MM.1S (cell line): ENCODE results near the gene KIF18B.

ENCODE experiments used
- DNase-seq: peaks from one replicate; pipeline ENCODE4 v3.0.0-alpha.2; 2015
- H2AFZ ChIP-seq: fragments of 300-600 bp; sonication (generic); 2 replicates; pipeline ENCODE4 v1.6.0; 2016; ENCODE audit warnings: antibody characterized with exemption, low read length
- H3F3A ChIP-seq: fragments of 300-600 bp; sonication (generic); 2 replicates; pipeline ENCODE4 v1.6.1; 2016; ENCODE audit warnings: mild to moderate bottlenecking, antibody characterized with exemption, low read length, moderate library complexity, mixed read lengths; ENCODE audit not compliant: insufficient read depth
- H3K27ac ChIP-seq: fragments of 300-600 bp; sonication (generic); 2 replicates; pipeline ENCODE4 v1.5.1; 2016; ENCODE audit warnings: mild to moderate bottlenecking, low read length
- H3K27me3 ChIP-seq: fragments of 300-600 bp; sonication (generic); replicated peaks from 2 replicates; pipeline ENCODE4 v1.6.0; 2016; ENCODE audit warnings: low read length; ENCODE audit not compliant: insufficient read depth
- H3K36me3 ChIP-seq: fragments of 300-600 bp; sonication (generic); replicated peaks from 2 replicates; pipeline ENCODE4 v1.6.1; 2016; ENCODE audit warnings: mild to moderate bottlenecking, low read length, mixed read lengths; ENCODE audit not compliant: insufficient read depth
- H3K4me1 ChIP-seq: fragments of 300-600 bp; sonication (generic); 2 replicates; pipeline ENCODE4 v1.6.1; 2016; ENCODE audit warnings: low read length, mixed read lengths
- H3K4me2 ChIP-seq: fragments of 300-600 bp; sonication (generic); 2 replicates; pipeline ENCODE4 v1.6.0; 2016; ENCODE audit warnings: low read depth, low read length
- H3K4me3 ChIP-seq: fragments of 300-600 bp; sonication (generic); 2 replicates; pipeline ENCODE4 v1.5.1; 2016; ENCODE audit warnings: low read length, mixed read lengths
- H3K79me2 ChIP-seq: fragments of 300-600 bp; sonication (generic); 2 replicates; pipeline ENCODE4 v1.6.1; 2016; ENCODE audit warnings: mixed run types, low read length, mixed read lengths
- H3K9ac ChIP-seq: fragments of 300-600 bp; sonication (generic); 2 replicates; pipeline ENCODE4 v1.6.1; 2016; ENCODE audit warnings: low read length, mixed read lengths
- H3K9me2 ChIP-seq: fragments of 300-600 bp; sonication (generic); replicated peaks from 2 replicates; pipeline ENCODE4 v1.6.1; 2016; ENCODE audit warnings: mild to moderate bottlenecking, low read length, mixed read lengths; ENCODE audit not compliant: insufficient read depth
- H3K9me3 ChIP-seq: fragments of 300-600 bp; sonication (generic); replicated peaks from 2 replicates; pipeline ENCODE4 v1.6.1; 2016; ENCODE audit warnings: mild to moderate bottlenecking, low read length, mixed read lengths; ENCODE audit not compliant: insufficient read depth
- H4K20me1 ChIP-seq: fragments of 300-600 bp; sonication (generic); 2 replicates; pipeline ENCODE4 v1.6.1; 2016; ENCODE audit warnings: mild to moderate bottlenecking, low read length, moderate library complexity, mixed read lengths; ENCODE audit not compliant: insufficient read depth
- CTCF ChIP-seq: fragments of 300-600 bp; sonication (generic); IDR thresholded peaks from 2 replicates; pipeline ENCODE4 v1.5.1; 2016; ENCODE audit warnings: antibody characterized with exemption, low read length, mixed read lengths
- EZH2 ChIP-seq: fragments of 300-600 bp; sonication (generic); optimal IDR thresholded peaks from 2 replicates; pipeline ENCODE3; 2017; ENCODE audit warnings: low read depth, mild to moderate bottlenecking, antibody characterized with exemption, low read length, mixed read lengths
- EZH2phosphoT487 ChIP-seq: fragments of 300-600 bp; sonication (generic); IDR thresholded peaks from 2 replicates; pipeline ENCODE4 v1.6.1; 2018; ENCODE audit warnings: antibody characterized with exemption, low read length

Gene KIF18B

GRCh38 chr17:44889003-44889402 is 58.6 kb downstream of the KIF18B start:
- Histone ChIP-seq H3K4me3 (no peak overlapping the region), H3K4me1 (no peaks in the 10 kb centered on the region), H3K4me2 (no peak overlapping the region), H3K9me2 (no peaks in the 10 kb centered on the region), H2AFZ (no peak overlapping the region), H3K79me2 (peaks cover 70% of the 10 kb centered on the region), H3K36me3 (peaks cover 3% of the 10 kb centered on the region; the same call in 1 of the 2 replicates), H3F3A (no peaks in the 10 kb centered on the region), H3K9ac (no peak overlapping the region), H3K9me3 (no peaks in the 10 kb centered on the region), H3K27me3 (no peaks in the 10 kb centered on the region), H3K27ac (no peak overlapping the region), H4K20me1 (no peaks in the 10 kb centered on the region)
- no peak for DNase-seq
- no peak for TF ChIP-seq EZH2phosphoT487

GRCh38 chr17:44887971-44888954 is 59.3 kb downstream of the KIF18B start:
- no peak for DNase-seq
- Histone ChIP-seq H2AFZ (no peak overlapping the region), H3K27me3 (no peaks in the 10 kb centered on the region), H3K9ac (no peak overlapping the region), H3F3A (no peaks in the 10 kb centered on the region), H3K4me1 (no peaks in the 10 kb centered on the region), H3K9me3 (no peaks in the 10 kb centered on the region), H3K9me2 (no peaks in the 10 kb centered on the region), H3K27ac (no peak overlapping the region), H3K79me2 (peaks cover 67% of the 10 kb centered on the region), H3K4me3 (no peak overlapping the region), H3K4me2 (no peak overlapping the region), H4K20me1 (no peaks in the 10 kb centered on the region), H3K36me3 (peaks cover 7% of the 10 kb centered on the region; the same call in 1 of the 2 replicates)
- no peak for TF ChIP-seq CTCF
- no peak for TF ChIP-seq EZH2
- TF ChIP-seq EZH2phosphoT487: no peak

GRCh38 chr17:44887016-44887415 is 60.6 kb downstream of the KIF18B start:
- no peaks in the 10 kb centered on the region for H3F3A ChIP-seq
- H3K27me3 ChIP-seq: no peaks in the 10 kb centered on the region
- TF ChIP-seq CTCF (no peak), EZH2 (no peak), EZH2phosphoT487 (no peak)
- peaks cover 6% of the 10 kb centered on the region; the same call in 1 of the 2 replicates for H3K36me3 ChIP-seq
- no peak overlapping the region for H3K4me3 ChIP-seq
- H3K9me2 ChIP-seq: no peaks in the 10 kb centered on the region
- no peaks in the 10 kb centered on the region for H3K9me3 ChIP-seq
- H3K79me2 ChIP-seq: peaks cover 55% of the 10 kb centered on the region
- DNase-seq: no peak
- no peak overlapping the region for H3K27ac ChIP-seq
- no peaks in the 10 kb centered on the region for H3K4me1 ChIP-seq
- no peaks in the 10 kb centered on the region for H4K20me1 ChIP-seq
- H2AFZ ChIP-seq: no peak overlapping the region
- no peak overlapping the region for H3K9ac ChIP-seq
- no peak overlapping the region for H3K4me2 ChIP-seq

GRCh38 chr17:44884941-44885340 is 62.6 kb downstream of the KIF18B start:
- Histone ChIP-seq H4K20me1 (no peaks in the 10 kb centered on the region), H3F3A (no peaks in the 10 kb centered on the region), H3K27ac (no peak overlapping the region), H3K9ac (no peak overlapping the region), H2AFZ (no peak overlapping the region), H3K9me2 (no peaks in the 10 kb centered on the region), H3K27me3 (no peaks in the 10 kb centered on the region), H3K4me2 (no peak overlapping the region), H3K4me3 (no peak overlapping the region), H3K4me1 (no peaks in the 10 kb centered on the region), H3K79me2 (peaks cover 34% of the 10 kb centered on the region), H3K9me3 (no peaks in the 10 kb centered on the region), H3K36me3 (peaks cover 6% of the 10 kb centered on the region; the same call in 1 of the 2 replicates)
- TF ChIP-seq EZH2 (no peak), CTCF (no peak), EZH2phosphoT487 (no peak)
- no peak for DNase-seq
